GM21360 (cell line): ENCODE data around the gene DTWD2.

Experiments used
- ATAC-seq: cut with Tn5 transposase; IDR thresholded peaks from one replicate; pipeline ENCODE4 v1.9.1; 2021; ENCODE audit warnings: mild to moderate bottlenecking, moderate library complexity; ENCODE audit not compliant: unreplicated experiment

The DTWD2 gene

DNA sequence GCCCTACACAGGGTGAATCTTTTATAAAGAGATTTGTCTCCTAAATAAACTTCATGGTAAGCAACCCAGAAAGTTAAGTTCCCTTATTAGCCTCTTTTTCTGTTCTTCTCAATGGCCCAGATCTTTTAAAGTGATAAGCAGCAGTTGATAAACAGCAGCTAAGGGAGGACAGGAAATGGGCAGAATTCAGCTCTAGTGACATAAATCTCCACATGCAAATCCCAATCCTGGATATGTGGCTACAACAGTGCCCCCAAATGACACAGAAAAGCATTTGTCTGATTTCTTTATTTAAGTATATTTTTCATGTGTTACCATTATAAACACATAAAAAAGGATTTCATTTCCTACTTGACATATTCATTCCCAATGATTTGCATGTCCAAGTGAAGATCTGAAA is 199.0 kb downstream of the DTWD2 start:
- no peak for ATAC-seq

- no peak for ATAC-seq
These were observed 200.0 kb downstream of the DTWD2 start for GRCh38 chr5:118788351-118788750.
